HepG2 (cell line): ENCODE results near the gene FANCD2OS. TPM values are rescaled to one million over a fixed set of nuclear protein-coding genes. Genes with fewer than 3 reads are reported as not detected.

Experiments
- ARID4A ChIP-seq: sonication (generic); formaldehyde crosslinking; IDR thresholded peaks from 2 replicates; pipeline ENCODE4 v1.5.0; 2020; ENCODE audit warnings: mild to moderate bottlenecking, missing genetic modification reagents, borderline replicate concordance
- GZF1 ChIP-seq: sonication (generic); formaldehyde crosslinking; IDR thresholded peaks from 2 replicates; pipeline ENCODE4 v1.5.1; 2020; ENCODE audit warnings: mild to moderate bottlenecking, missing genetic modification reagents
- HIC2 ChIP-seq: sonication (generic); formaldehyde crosslinking; IDR thresholded peaks from 2 replicates; pipeline ENCODE4 v1.9.0; 2022; ENCODE audit warnings: low read depth, missing genetic modification reagents
- PCBP1 ChIP-seq: fragments of 200-400 bp; formaldehyde crosslinking; IDR thresholded peaks from 2 replicates; pipeline ENCODE4 v1.6.1; 2017; ENCODE audit warnings: mild to moderate bottlenecking, low read depth, low read length, borderline replicate concordance
- REXO4 ChIP-seq: sonication (generic); formaldehyde crosslinking; IDR thresholded peaks from 2 replicates; pipeline ENCODE4 v1.8.0; 2022; ENCODE audit warnings: missing genetic modification reagents, mild to moderate bottlenecking, borderline replicate concordance
- ZMYM3 ChIP-seq: sonication (generic); formaldehyde crosslinking; IDR thresholded peaks from 2 replicates; pipeline ENCODE4 v1.5.1; 2020; ENCODE audit warnings: mild to moderate bottlenecking, missing genetic modification reagents
- ZNF460 ChIP-seq: sonication (generic); formaldehyde crosslinking; IDR thresholded peaks from 2 replicates; pipeline ENCODE4 v1.5.1; 2020; ENCODE audit warnings: missing genetic modification reagents, mild to moderate bottlenecking, borderline replicate concordance
- ZNF496 ChIP-seq: sonication (generic); formaldehyde crosslinking; IDR thresholded peaks from 2 replicates; pipeline ENCODE4 v1.8.1; 2023; ENCODE audit warnings: mild to moderate bottlenecking, moderate library complexity, missing genetic modification reagents; ENCODE audit not compliant: insufficient replicate concordance
- ZNF687 ChIP-seq: sonication (generic); formaldehyde crosslinking; IDR thresholded peaks from 2 replicates; pipeline ENCODE4 v1.5.1; 2020; ENCODE audit warnings: mild to moderate bottlenecking, missing genetic modification reagents, moderate library complexity
- ZSCAN5A ChIP-seq: sonication (generic); formaldehyde crosslinking; IDR thresholded peaks from 2 replicates; pipeline ENCODE4 v1.8.0; 2022; ENCODE audit warnings: mild to moderate bottlenecking, missing genetic modification reagents, borderline replicate concordance
- polyA plus RNA-seq, 8 experiments: library from polyadenylated mRNA; depleted of rRNA in 3 of 8; stranded (reverse) in 7 of 8; unstranded in 1 of 8; fragments of >200 nt; fragmentation: Illumina TruSeq in 4 of 8; extraction: Trizol in 4 of 8; gene quantifications; 2 replicates each; pipeline versions ENCODE4 v1.2.1 to v1.2.3, GENCODE V29; 2011 to 2016; ENCODE audit warnings: low read depth in 4 of 8, missing spikeins in 1 of 8, mixed read lengths in 1 of 8; ENCODE audit not compliant: insufficient read depth in 1 of 8
- total RNA-seq, 5 experiments: library from RNA; depleted of rRNA; stranded (reverse); fragments of >200 nt; fragmentation: Illumina TruSeq; extraction: Trizol; gene quantifications; 2 replicates each; pipeline ENCODE4 v1.2.3, GENCODE V29; 2016; ENCODE audit warnings: low read depth in 1 of 5

FANCD2OS gene
- total and polyA plus RNA-seq, 2 of the 13 experiments (the other 11 are each of a cell fraction or from before 2014, with no cell fraction given): not detected

GRCh38 chr3:10142707-10143560 lies 34.9 kb upstream of the FANCD2OS start (continued):
- no peak for TF ChIP-seq ZNF496 (CRISPR knock-in tag)
- TF ChIP-seq ARID4A (CRISPR knock-in tag): 0 out of 2 replicates have a peak, but pooled peaks have one; percentile 12
- TF ChIP-seq ZMYM3 (CRISPR knock-in tag): peak; percentile 44; the same call in 1 of the 2 replicates
- TF ChIP-seq ZNF460 (CRISPR knock-in tag): peak; percentile 90
- no peak for TF ChIP-seq REXO4 (CRISPR knock-in tag)
- no peak for TF ChIP-seq GZF1
- no peak for TF ChIP-seq HIC2
- TF ChIP-seq ZNF687 (CRISPR knock-in tag): no peak; the same call in 1 of the 2 replicates
- TF ChIP-seq PCBP1: no peak
- no peak for TF ChIP-seq ZSCAN5A (CRISPR knock-in tag)
